Endothelial cell of umbilical vein (primary cell): ENCODE measurements around the gene CFAP70. TPM values are rescaled to one million over a fixed set of nuclear protein-coding genes. Genes with fewer than 3 reads are reported as not detected.

Experiments
- BruUV-seq: library from RNA; stranded (reverse); fragments of 400-500 nt; replicated peaks from 2 replicates; lab custom pipeline; 2021; lab: Mats Ljungman, UMichigan
- CTCF ChIA-PET: fragments of 300-600, 350-600 bp; sonication (Branson Sonifier 250); formaldehyde crosslinking; loops from one replicate; lab custom pipeline; 2021; ENCODE audit warnings: antibody characterized with exemption, inconsistent platforms; lab: Charles Lee
- POLR2A ChIA-PET: fragments of 300-600, 350-600 bp; sonication (Branson Sonifier 250); formaldehyde crosslinking; loops from one replicate; lab custom pipeline; 2021; ENCODE audit warnings: antibody characterized with exemption, inconsistent platforms; lab: Charles Lee
- DNase-seq: peaks from one replicate; pipeline ENCODE4 v3.0.0-alpha.2; 2011; ENCODE audit warnings: low read depth, low spot score
- FAIRE-seq: peaks from 2 replicates; lab custom pipeline; 2011; peaks lifted over from hg19 to GRCh38; lab: Jason Lieb, UNC
- H2AFZ ChIP-seq: 2 replicates; pipeline ENCODE4 v1.6.0; 2012; ENCODE audit warnings: low read depth, low read length, control low read depth, inconsistent platforms
- H3K27ac ChIP-seq: 2 replicates; pipeline ENCODE4 v1.5.1; 2011; ENCODE audit warnings: low read depth, mild to moderate bottlenecking, control low read depth, low read length, moderate library complexity; ENCODE audit not compliant: insufficient read depth
- H3K27me3 ChIP-seq, 2 experiments: 2 replicates each; pipeline versions ENCODE4 v1.6.0 to v1.6.1; 2011; ENCODE audit warnings: low read length in 2 of 2, mixed read lengths in 1 of 2; ENCODE audit not compliant: control insufficient read depth in 2 of 2, insufficient read depth in 2 of 2
- H3K36me3 ChIP-seq, 2 experiments: 2 replicates in 1 of 2; 3 replicates in 1 of 2; pipeline ENCODE4 v1.5.1; 2011; ENCODE audit warnings: low read length in 2 of 2, mild to moderate bottlenecking in 1 of 2, moderate library complexity in 1 of 2; ENCODE audit not compliant: control insufficient read depth in 2 of 2, insufficient read depth in 2 of 2; ENCODE audit errors: extremely low read depth in 1 of 2
- H3K4me1 ChIP-seq: 3 replicates; pipeline ENCODE4 v1.5.1; 2011; ENCODE audit warnings: mild to moderate bottlenecking, low read length; ENCODE audit not compliant: control insufficient read depth, insufficient read depth; ENCODE audit errors: extremely low read depth
- H3K4me2 ChIP-seq: 2 replicates; pipeline ENCODE4 v1.6.1; 2011; ENCODE audit warnings: low read length, control low read depth, mixed read lengths; ENCODE audit not compliant: insufficient read depth
- H3K4me3 ChIP-seq, 3 experiments: fragments of 200-600 bp in 1 of 3; sonication (generic), shearing (Covaris generic) in 1 of 3; replicated peaks in 1 of 3; 2 replicates each; pipeline ENCODE4 v1.5.1; 2011 to 2016; ENCODE audit warnings: control low read depth in 3 of 3, low read length in 3 of 3, mild to moderate bottlenecking in 2 of 3, inconsistent platforms in 1 of 3, low read depth in 1 of 3, moderate library complexity in 1 of 3; ENCODE audit not compliant: insufficient read depth in 1 of 3
- H3K79me2 ChIP-seq: 2 replicates; pipeline ENCODE4 v1.6.0; 2012; ENCODE audit warnings: low read length, inconsistent platforms; ENCODE audit not compliant: control insufficient read depth, insufficient read depth
- H3K9ac ChIP-seq: replicated peaks from 2 replicates; pipeline ENCODE3; 2011; ENCODE audit warnings: low read length, control low read depth; ENCODE audit not compliant: insufficient read depth; ENCODE audit errors: extremely low read depth
- H3K9me1 ChIP-seq: replicated peaks from 3 replicates; pipeline ENCODE4 v1.6.0; 2011; ENCODE audit warnings: mild to moderate bottlenecking, low read length; ENCODE audit not compliant: control insufficient read depth, insufficient read depth; ENCODE audit errors: extremely low read depth
- H3K9me3 ChIP-seq: replicated peaks from 2 replicates; pipeline ENCODE4 v1.5.1; 2012; ENCODE audit warnings: low read length, inconsistent platforms; ENCODE audit not compliant: control insufficient read depth, insufficient read depth
- H4K20me1 ChIP-seq: replicated peaks from 2 replicates; pipeline ENCODE3; 2011; ENCODE audit warnings: mild to moderate bottlenecking, low read length; ENCODE audit not compliant: control insufficient read depth, insufficient read depth; ENCODE audit errors: extremely low read depth
- EZH2 ChIP-seq: IDR thresholded peaks from 2 replicates; pipeline ENCODE4 v1.6.1; 2012; ENCODE audit warnings: borderline replicate concordance, low read depth, mild to moderate bottlenecking, moderate library complexity, low read length, inconsistent platforms; ENCODE audit not compliant: severe bottlenecking
- GATA2 ChIP-seq: IDR thresholded peaks from 2 replicates; pipeline ENCODE4 v1.7.0; 2011; ENCODE audit warnings: low read depth, mild to moderate bottlenecking, moderate library complexity, mixed read lengths, low read length; ENCODE audit not compliant: insufficient read length, insufficient read depth
- JUN ChIP-seq: IDR thresholded peaks from 2 replicates; pipeline ENCODE4 v1.6.1; 2011; ENCODE audit warnings: borderline replicate concordance, low read depth; ENCODE audit not compliant: insufficient read length, insufficient read depth
- MYC ChIP-seq: IDR thresholded peaks from one replicate; pipeline ENCODE4 v1.6.1; 2011; ENCODE audit warnings: mild to moderate bottlenecking, low read depth, low read length
- POLR2A ChIP-seq: IDR thresholded peaks from 2 replicates; pipeline ENCODE4 v1.6.1; 2012; ENCODE audit warnings: low read depth, mild to moderate bottlenecking, control low read depth, low read length
- POLR2AphosphoS5 ChIP-seq: IDR thresholded peaks from 2 replicates; pipeline ENCODE4 v1.6.1; 2012; ENCODE audit warnings: low read depth, mild to moderate bottlenecking, control low read depth, low read length, moderate library complexity; ENCODE audit not compliant: insufficient read depth
- dilution Hi-C: fragments of 300-500 bp; cut with MboI; formaldehyde crosslinking; loops from one replicate; pipeline ENCODE4 v1.15.0; 2019; ENCODE audit warnings: low sequenced_read_pairs; ENCODE audit not compliant: extremely low pct_ligation_motif_present
- intact Hi-C: fragments of 100-400 bp; cut with micrococcal nuclease; formaldehyde crosslinking; loops from one replicate; pipeline ENCODE4 v1.10.0; 2022
- polyA plus RNA-seq, 4 experiments: library from polyadenylated mRNA; depleted of rRNA in 3 of 4; stranded (reverse) in 3 of 4; unstranded in 1 of 4; fragments of >200 nt; gene quantifications; 2 replicates each; pipeline versions ENCODE4 v1.2.1 to v1.2.3, GENCODE V29; 2011 to 2012; ENCODE audit warnings: missing spikeins in 1 of 4
- total RNA-seq: library from RNA; stranded (reverse); gene quantifications from 2 replicates; pipeline ENCODE4 v1.2.3, GENCODE V29; 2021
- TF ChIP-seq, protein P1 (sequence below), 2 donors: IDR thresholded peaks; 1 replicate in 1 of 2; 2 replicates in 1 of 2; pipeline ENCODE4 v1.5.1; 2011; ENCODE audit warnings: low read length in 2 of 2, mild to moderate bottlenecking in 2 of 2, moderate library complexity in 2 of 2, control low read depth in 1 of 2, inconsistent platforms in 1 of 2, low read depth in 1 of 2; ENCODE audit not compliant: insufficient read depth in 1 of 2; ENCODE audit errors: extremely low read depth in 1 of 2

The CFAP70 gene
- total and polyA plus RNA-seq, 2 donors (not counting 3 experiments of a cell fraction or from before 2014, with no cell fraction given) = 0.19 to 0.27 TPM

DNA sequence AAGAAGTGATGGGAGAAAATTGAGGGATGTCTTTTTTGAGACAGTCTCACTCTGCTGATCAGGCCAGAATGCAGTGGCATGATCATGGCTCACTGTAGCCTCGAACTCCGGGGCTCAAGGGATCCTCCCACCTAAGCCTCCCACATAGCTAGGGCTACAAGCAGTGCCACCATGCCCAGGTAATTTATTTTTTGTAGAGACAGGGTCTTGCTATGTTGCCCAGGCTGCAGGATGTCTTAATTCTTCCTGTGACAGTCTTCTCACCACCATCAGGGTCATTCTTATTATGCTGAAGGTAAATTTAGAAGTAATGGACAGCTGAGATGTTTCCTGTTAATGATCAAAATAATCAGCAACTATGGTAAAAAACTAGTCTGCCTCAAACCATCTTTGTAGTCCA, 118.8 kb downstream of the CFAP70 start:
- BruUV-seq = no TSS peak
- intact Hi-C loops = no loop called here
- Histone ChIP-seq H3K36me3 (peaks cover 14 to 20% of the 10 kb centered on the region in 2 experiments), H2AFZ (no peak overlapping the region), H3K9ac (no peak overlapping the region), H3K4me2 (no peak overlapping the region), H4K20me1 (no peaks in the 10 kb centered on the region), H3K9me3 (no peaks in the 10 kb centered on the region), H3K4me1 (peaks cover 10% of the 10 kb centered on the region), H3K27me3 (no peaks in the 10 kb centered on the region), H3K9me1 (no peaks in the 10 kb centered on the region), H3K4me3 (no peak overlapping the region), H3K79me2 (peaks cover 16% of the 10 kb centered on the region), H3K27ac (no peak overlapping the region)
- DNase-seq (no peak), FAIRE-seq (no peak)
- dilution Hi-C loops = no loop called here
- no peak for TF ChIP-seq EZH2
- no peak for TF ChIP-seq GATA2
- TF ChIP-seq POLR2AphosphoS5 = no peak
- TF ChIP-seq POLR2A = no peak
- TF ChIP-seq MYC = no peak
- ChIA-PET CTCF (interaction anchor here (1.2 kb wide), 1 partner anchor 10 kb away, joined by 3 read pairs; no protein-coding TSS in a partner anchor), POLR2A (no interaction called here)

DNA sequence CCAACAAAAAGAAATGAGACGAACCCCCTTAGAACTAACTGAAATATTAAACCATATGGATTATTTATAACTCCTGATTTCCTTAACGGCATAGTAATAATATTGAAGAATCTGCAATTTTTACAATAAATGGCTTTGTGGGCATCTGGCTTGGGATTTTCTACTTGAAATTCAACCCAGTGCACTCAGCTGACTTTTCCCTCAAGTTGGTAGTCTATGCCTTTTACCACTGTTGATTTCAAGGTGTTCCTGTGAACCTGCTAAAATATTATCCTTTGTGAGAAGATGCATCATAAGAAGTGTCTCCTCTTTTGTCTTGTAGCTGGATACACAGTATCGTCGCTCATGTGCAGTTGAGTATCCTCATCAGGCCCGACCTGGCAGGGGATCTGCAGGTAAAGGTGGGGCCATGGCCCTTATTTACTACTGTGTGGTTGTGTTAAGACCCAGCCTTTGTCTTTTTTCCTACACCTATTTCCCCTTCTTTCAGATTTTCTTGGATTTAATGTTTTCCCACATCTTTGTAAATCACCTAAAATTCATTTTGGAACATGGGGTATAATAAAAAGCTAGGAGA, 119.6 kb downstream of the CFAP70 start:
- TF ChIP-seq POLR2A (no peak), MYC (no peak), POLR2AphosphoS5 (no peak), JUN (no peak), EZH2 (no peak)
- TF ChIP-seq, protein P1, sequence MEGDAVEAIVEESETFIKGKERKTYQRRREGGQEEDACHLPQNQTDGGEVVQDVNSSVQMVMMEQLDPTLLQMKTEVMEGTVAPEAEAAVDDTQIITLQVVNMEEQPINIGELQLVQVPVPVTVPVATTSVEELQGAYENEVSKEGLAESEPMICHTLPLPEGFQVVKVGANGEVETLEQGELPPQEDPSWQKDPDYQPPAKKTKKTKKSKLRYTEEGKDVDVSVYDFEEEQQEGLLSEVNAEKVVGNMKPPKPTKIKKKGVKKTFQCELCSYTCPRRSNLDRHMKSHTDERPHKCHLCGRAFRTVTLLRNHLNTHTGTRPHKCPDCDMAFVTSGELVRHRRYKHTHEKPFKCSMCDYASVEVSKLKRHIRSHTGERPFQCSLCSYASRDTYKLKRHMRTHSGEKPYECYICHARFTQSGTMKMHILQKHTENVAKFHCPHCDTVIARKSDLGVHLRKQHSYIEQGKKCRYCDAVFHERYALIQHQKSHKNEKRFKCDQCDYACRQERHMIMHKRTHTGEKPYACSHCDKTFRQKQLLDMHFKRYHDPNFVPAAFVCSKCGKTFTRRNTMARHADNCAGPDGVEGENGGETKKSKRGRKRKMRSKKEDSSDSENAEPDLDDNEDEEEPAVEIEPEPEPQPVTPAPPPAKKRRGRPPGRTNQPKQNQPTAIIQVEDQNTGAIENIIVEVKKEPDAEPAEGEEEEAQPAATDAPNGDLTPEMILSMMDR (IDR thresholded peaks at IDR 0.05; ENCODE audit: extremely low read depth in 1 of 2, insufficient read depth in 1 of 2, low read depth in 1 of 2, low read length in 2 of 2) = no peak
- Histone ChIP-seq H2AFZ (no peak overlapping the region), H3K79me2 (peaks cover 8% of the 10 kb centered on the region), H3K9ac (no peak overlapping the region), H3K4me2 (no peak overlapping the region), H3K9me1 (no peaks in the 10 kb centered on the region), H3K27ac (no peak overlapping the region), H3K4me3 (no peak overlapping the region), H3K4me1 (peaks cover 4% of the 10 kb centered on the region), H3K27me3 (no peaks in the 10 kb centered on the region), H3K9me3 (no peaks in the 10 kb centered on the region), H4K20me1 (no peaks in the 10 kb centered on the region), H3K36me3 (peaks cover 14 to 20% of the 10 kb centered on the region in 2 experiments)
- dilution Hi-C loops = no loop called here
- FAIRE-seq (no peak), DNase-seq (no peak)
- BruUV-seq = no TSS peak
- ChIA-PET POLR2A (no interaction called here), CTCF (interaction anchor here (0.6 to 1.1 kb wide), 2 partner anchors 18 to 70 kb away, joined by 3 read pairs; no protein-coding TSS in a partner anchor)
- intact Hi-C loops = no loop called here
